Right lung (tissue), 5 donors: ENCODE data around the gene SH3PXD2B. TPM values are rescaled to one million over a fixed set of nuclear protein-coding genes. Genes with fewer than 3 reads are reported as not detected.
"Not testable (repeated sequence)": the region's sequence is repeated elsewhere in the genome, so short reads cannot be mapped to it uniquely, and the experiment has no call there.

Experiments
- DNase-seq, 2 donors: peaks; one replicate each; pipeline ENCODE4 v3.0.0-alpha.2; 2013
- polyA plus RNA-seq, 5 donors: library from polyadenylated mRNA; unstranded; fragments of 120-200 nt; gene quantifications; one replicate each; pipeline versions ENCODE4 v1.2.1 to v1.2.3, GENCODE V29; 2013; ENCODE audit warnings: inconsistent platforms in 1 of 5, low replicate concordance in 1 of 5; ENCODE audit not compliant: insufficient read length in 5 of 5, insufficient read depth in 1 of 5

Gene SH3PXD2B
- polyA plus RNA-seq, 5 donors = 32.1 to 43.5 (median 37.5) TPM

- no peak for DNase-seq
Measured at GRCh38 chr5:172303572-172304335, 150.6 kb downstream of the SH3PXD2B start.

- no peak for DNase-seq
Measured at GRCh38 chr5:172303162-172303561, 151.2 kb downstream of the SH3PXD2B start.

GRCh38 chr5:172302047-172302710 is 152.1 kb downstream of the SH3PXD2B start:
- DNase-seq = no peak

GRCh38 chr5:172299916-172300439 is 154.3 kb downstream of the SH3PXD2B start:
- no peak for DNase-seq

GRCh38 chr5:172294831-172295230 is 159.5 kb downstream of the SH3PXD2B start:
- no peak for DNase-seq

GRCh38 chr5:172293745-172294342 is 160.5 kb downstream of the SH3PXD2B start:
- no peak for DNase-seq

GRCh38 chr5:172293054-172293744 is 161.1 kb downstream of the SH3PXD2B start:
- DNase-seq = peak; percentile 70 to 79

GRCh38 chr5:172291837-172292236 is 162.5 kb downstream of the SH3PXD2B start:
- not testable (repeated sequence) for DNase-seq

GRCh38 chr5:172288465-172288864 is 165.9 kb downstream of the SH3PXD2B start:
- no peak for DNase-seq

- not testable (repeated sequence) for DNase-seq
Measured at GRCh38 chr5:172287140-172287539, 167.2 kb downstream of the SH3PXD2B start.

- DNase-seq = no peak
Measured at GRCh38 chr5:172285226-172286143, 168.8 kb downstream of the SH3PXD2B start.

- DNase-seq = peak; percentile 43 to 53
Measured at GRCh38 chr5:172284611-172284980, 169.7 kb downstream of the SH3PXD2B start.

GRCh38 chr5:172283862-172284610 is 170.3 kb downstream of the SH3PXD2B start:
- DNase-seq = peak; percentile 88 to 90

GRCh38 chr5:172283020-172283861 is 171.1 kb downstream of the SH3PXD2B start, which contains the start of gene UBTD2:
Gene UBTD2, minus strand, starts transcription at chr5:172283764. Its CDS starts 99 bp downstream, at chr5:172283665.
- peak; percentile 75 to 81 for DNase-seq

- DNase-seq = no peak
Measured at GRCh38 chr5:172282272-172283019, 171.9 kb downstream of the SH3PXD2B start.

GRCh38 chr5:172281346-172281745 is 173.0 kb downstream of the SH3PXD2B start:
- DNase-seq = no peak

GRCh38 chr5:172280929-172281328 is 173.4 kb downstream of the SH3PXD2B start:
- peak; percentile 83 to 90 for DNase-seq

GRCh38 chr5:172280317-172280716 is 174.0 kb downstream of the SH3PXD2B start:
- no peak for DNase-seq
